HEK293 (cell line): Measurements from ENCODE around the gene TMTC1.

Source experiments
- CTCF ChIA-PET: fragments of 350-600 bp; formaldehyde crosslinking; extraction: SDS; loops from one replicate; lab custom pipeline; 2021; ENCODE audit warnings: antibody characterized with exemption; lab: Yijun Ruan, JAX
- POLR2A ChIA-PET: fragments of 300-600 bp; formaldehyde crosslinking; extraction: SDS; loops from one replicate; lab custom pipeline; 2020; ENCODE audit warnings: antibody characterized with exemption, inconsistent platforms; lab: Yijun Ruan, JAX
- H3K27ac ChIP-seq: fragments of 200-500 bp; sonication (Bioruptor generic); 2 replicates; pipeline ENCODE4 v1.5.1; 2014; ENCODE audit warnings: low read depth, low read length, control low read depth, inconsistent platforms; ENCODE audit errors: extremely low read depth
- H3K36me3 ChIP-seq, 2 experiments: fragments of 200-500 bp in 1 of 2; sonication (Bioruptor generic) in 1 of 2; 1 replicate in 1 of 2; 2 replicates in 1 of 2; pipeline ENCODE4 v1.5.1; 2014 to 2017; ENCODE audit warnings: inconsistent platforms in 2 of 2, low read length in 2 of 2; ENCODE audit not compliant: control insufficient read depth in 2 of 2, insufficient read depth in 1 of 2
- H3K4me1 ChIP-seq: fragments of 200-500 bp; sonication (Bioruptor generic); 2 replicates; pipeline ENCODE4 v1.5.1; 2014; ENCODE audit warnings: mild to moderate bottlenecking, low read length, inconsistent platforms; ENCODE audit not compliant: control insufficient read depth, insufficient read depth
- H3K4me3 ChIP-seq: 2 replicates; pipeline ENCODE4 v1.5.1; 2011; ENCODE audit warnings: low read depth, mild to moderate bottlenecking, control low read depth, low read length, moderate library complexity
- H3K9me3 ChIP-seq: fragments of 200-500 bp; sonication (Bioruptor generic); 2 replicates; pipeline ENCODE4 v1.5.1; 2014; ENCODE audit warnings: low read depth, low read length, inconsistent platforms; ENCODE audit not compliant: control insufficient read depth, insufficient read depth
- GLIS2 ChIP-seq: fragments of 450-650 bp; formaldehyde crosslinking; IDR thresholded peaks from 2 replicates; pipeline ENCODE4 v1.5.1; 2016; ENCODE audit warnings: missing biosample characterization, missing genetic modification characterization
- MZF1 ChIP-seq: fragments of 450-650 bp; formaldehyde crosslinking; IDR thresholded peaks from 2 replicates; pipeline ENCODE4 v1.5.1; 2017; ENCODE audit warnings: missing biosample characterization, missing genetic modification characterization, borderline replicate concordance
- PRDM1 ChIP-seq: fragments of 450-650 bp; formaldehyde crosslinking; IDR thresholded peaks from 2 replicates; pipeline ENCODE4; 2016; ENCODE audit warnings: missing biosample characterization, missing genetic modification characterization
- SP3 ChIP-seq: fragments of 450-650 bp; formaldehyde crosslinking; IDR thresholded peaks from 2 replicates; pipeline ENCODE4 v1.5.1; 2016; ENCODE audit warnings: missing biosample characterization, missing genetic modification characterization
- ZBTB17 ChIP-seq: fragments of 450-650 bp; formaldehyde crosslinking; IDR thresholded peaks from 2 replicates; pipeline ENCODE4 v1.5.1; 2016; ENCODE audit warnings: missing biosample characterization, missing genetic modification characterization
- ZNF121 ChIP-seq: fragments of 450-650 bp; formaldehyde crosslinking; IDR thresholded peaks from 2 replicates; pipeline ENCODE4 v1.5.1; 2016; ENCODE audit warnings: missing biosample characterization, missing genetic modification characterization
- ZNF16 ChIP-seq: fragments of 450-650 bp; formaldehyde crosslinking; IDR thresholded peaks from 2 replicates; pipeline ENCODE4 v1.5.1; 2016; ENCODE audit warnings: low read depth, missing biosample characterization, missing genetic modification characterization
- ZNF2 ChIP-seq: fragments of 450-650 bp; formaldehyde crosslinking; IDR thresholded peaks from 2 replicates; pipeline ENCODE4 v1.5.1; 2016; ENCODE audit warnings: missing biosample characterization, missing genetic modification characterization
- ZNF292 ChIP-seq: fragments of 450-650 bp; formaldehyde crosslinking; IDR thresholded peaks from 2 replicates; pipeline ENCODE4 v1.5.1; 2016; ENCODE audit warnings: low read depth, missing biosample characterization, missing genetic modification characterization, borderline replicate concordance
- ZNF37A ChIP-seq: fragments of 450-650 bp; IDR thresholded peaks from 2 replicates; pipeline ENCODE4 v1.5.1; 2018; ENCODE audit warnings: missing biosample characterization, missing genetic modification characterization
- ZNF391 ChIP-seq: fragments of 450-650 bp; formaldehyde crosslinking; IDR thresholded peaks from 2 replicates; pipeline ENCODE4 v1.5.1; 2016; ENCODE audit warnings: low read depth, missing biosample characterization, missing genetic modification characterization, borderline replicate concordance
- ZNF423 ChIP-seq: fragments of 450-650 bp; formaldehyde crosslinking; IDR thresholded peaks from 2 replicates; pipeline ENCODE4 v1.5.1; 2016; ENCODE audit warnings: missing biosample characterization, missing genetic modification characterization
- ZNF501 ChIP-seq: fragments of 450-650 bp; formaldehyde crosslinking; IDR thresholded peaks from 2 replicates; pipeline ENCODE4 v1.5.1; 2016; ENCODE audit warnings: missing biosample characterization, missing genetic modification characterization
- ZNF561 ChIP-seq: fragments of 450-650 bp; IDR thresholded peaks from 2 replicates; pipeline ENCODE4 v1.5.1; 2018; ENCODE audit warnings: missing biosample characterization, missing genetic modification characterization, borderline replicate concordance
- ZNF626 ChIP-seq: fragments of 450-650 bp; sonication (Bioruptor Pico); formaldehyde crosslinking; IDR thresholded peaks from 2 replicates; pipeline ENCODE4 v1.5.1; 2018; ENCODE audit warnings: missing biosample characterization, missing genetic modification characterization, inconsistent platforms
- ZNF639 ChIP-seq: fragments of 450-650 bp; formaldehyde crosslinking; IDR thresholded peaks from 2 replicates; pipeline ENCODE4 v1.5.1; 2016; ENCODE audit warnings: missing biosample characterization, missing genetic modification characterization
- ZNF747 ChIP-seq: fragments of 450-650 bp; formaldehyde crosslinking; IDR thresholded peaks from 2 replicates; pipeline ENCODE4 v1.5.1; 2016; ENCODE audit warnings: missing biosample characterization, missing genetic modification characterization
- ZNF837 ChIP-seq: fragments of 450-650 bp; formaldehyde crosslinking; IDR thresholded peaks from 2 replicates; pipeline ENCODE4 v1.5.1; 2016; ENCODE audit warnings: missing biosample characterization, missing genetic modification characterization
- ZSCAN23 ChIP-seq: fragments of 450-650 bp; formaldehyde crosslinking; IDR thresholded peaks from 2 replicates; pipeline ENCODE4 v1.5.1; 2016; ENCODE audit warnings: missing biosample characterization, missing genetic modification characterization
- TF ChIP-seq, protein P1 (sequence below): fragments of 450-650 bp; formaldehyde crosslinking; IDR thresholded peaks from 2 replicates; pipeline ENCODE4 v1.5.1; 2017; ENCODE audit warnings: missing biosample characterization, mild to moderate bottlenecking, missing genetic modification characterization, moderate library complexity
- TF ChIP-seq, protein P2 (sequence below): fragments of 450-650 bp; formaldehyde crosslinking; IDR thresholded peaks from 2 replicates; pipeline ENCODE4; 2016; ENCODE audit warnings: missing biosample characterization, missing genetic modification characterization
- TF ChIP-seq, protein P3 (sequence below): fragments of 450-650 bp; formaldehyde crosslinking; IDR thresholded peaks from 2 replicates; pipeline ENCODE4 v1.5.1; 2017; ENCODE audit warnings: missing biosample characterization, missing genetic modification characterization

Gene TMTC1

DNA sequence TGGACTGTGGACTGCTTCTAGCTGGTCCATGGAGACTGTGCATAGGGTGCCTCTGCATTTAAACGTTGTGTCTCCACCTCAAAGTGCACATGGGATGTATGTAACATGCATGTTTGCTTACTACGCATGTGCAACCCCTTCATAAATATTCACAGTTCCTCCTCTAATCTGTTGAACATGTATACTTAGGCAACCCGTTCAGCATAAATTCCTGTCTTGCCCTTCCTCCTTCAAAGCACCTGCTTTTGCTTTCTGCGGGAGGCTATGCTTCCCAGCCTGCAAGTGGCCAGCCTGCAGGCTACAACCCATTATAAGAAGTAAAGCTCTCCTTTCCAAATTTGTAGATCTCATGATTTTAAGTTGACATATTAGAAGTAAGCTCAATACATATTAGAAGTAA lies 253.3 kb downstream of the TMTC1 start:
- no peak overlapping the region for H3K4me3 ChIP-seq
- H3K36me3 ChIP-seq = no peaks in the 10 kb centered on the region
- no peaks in the 10 kb centered on the region for H3K9me3 ChIP-seq
- no peak overlapping the region for H3K27ac ChIP-seq
- TF ChIP-seq SP3 (tag by site-specific recombination) = no peak
- no peak for TF ChIP-seq ZBTB17
- no peak for TF ChIP-seq ZNF121
- TF ChIP-seq ZNF2 (tag by site-specific recombination) = no peak
- TF ChIP-seq, protein P1, sequence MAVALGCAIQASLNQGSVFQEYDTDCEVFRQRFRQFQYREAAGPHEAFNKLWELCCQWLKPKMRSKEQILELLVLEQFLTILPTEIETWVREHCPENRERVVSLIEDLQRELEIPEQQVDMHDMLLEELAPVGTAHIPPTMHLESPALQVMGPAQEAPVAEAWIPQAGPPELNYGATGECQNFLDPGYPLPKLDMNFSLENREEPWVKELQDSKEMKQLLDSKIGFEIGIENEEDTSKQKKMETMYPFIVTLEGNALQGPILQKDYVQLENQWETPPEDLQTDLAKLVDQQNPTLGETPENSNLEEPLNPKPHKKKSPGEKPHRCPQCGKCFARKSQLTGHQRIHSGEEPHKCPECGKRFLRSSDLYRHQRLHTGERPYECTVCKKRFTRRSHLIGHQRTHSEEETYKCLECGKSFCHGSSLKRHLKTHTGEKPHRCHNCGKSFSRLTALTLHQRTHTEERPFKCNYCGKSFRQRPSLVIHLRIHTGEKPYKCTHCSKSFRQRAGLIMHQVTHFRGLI = no peak
- TF ChIP-seq ZNF391 (tag by site-specific recombination) = no peak
- TF ChIP-seq PRDM1 (tag by site-specific recombination) = no peak
- no peak for TF ChIP-seq ZNF837 (tag by site-specific recombination)
- no peak for TF ChIP-seq ZNF501 (tag by site-specific recombination)
- TF ChIP-seq, protein P2, sequence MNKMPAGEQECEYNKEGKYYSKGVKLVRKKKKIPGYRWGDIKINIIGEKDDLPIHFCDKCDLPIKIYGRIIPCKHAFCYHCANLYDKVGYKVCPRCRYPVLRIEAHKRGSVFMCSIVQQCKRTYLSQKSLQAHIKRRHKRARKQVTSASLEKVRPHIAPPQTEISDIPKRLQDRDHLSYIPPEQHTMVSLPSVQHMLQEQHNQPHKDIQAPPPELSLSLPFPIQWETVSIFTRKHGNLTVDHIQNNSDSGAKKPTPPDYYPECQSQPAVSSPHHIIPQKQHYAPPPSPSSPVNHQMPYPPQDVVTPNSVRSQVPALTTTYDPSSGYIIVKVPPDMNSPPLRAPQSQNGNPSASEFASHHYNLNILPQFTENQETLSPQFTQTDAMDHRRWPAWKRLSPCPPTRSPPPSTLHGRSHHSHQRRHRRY (tag by site-specific recombination) = no peak
- TF ChIP-seq ZNF626 (tag by site-specific recombination) = no peak
- no peak for TF ChIP-seq ZNF747 (tag by site-specific recombination)
- no peak for TF ChIP-seq ZNF423 (tag by site-specific recombination)
- TF ChIP-seq ZNF16 (tag by site-specific recombination) = no peak
- TF ChIP-seq, all 188 proteins: peak for 0
- no peaks in the 10 kb centered on the region for H3K4me1 ChIP-seq
- CTCF ChIA-PET = interaction anchor here (0.6 to 0.8 kb wide), 4 partner anchors 10 to 1278 kb away, joined by 3 to 6 read pairs (median 3); no protein-coding TSS in a partner anchor
- POLR2A ChIA-PET = interaction anchor here (0.5 kb wide), 1 partner anchor 15 kb away, joined by 3 read pairs; no protein-coding TSS in a partner anchor

DNA sequence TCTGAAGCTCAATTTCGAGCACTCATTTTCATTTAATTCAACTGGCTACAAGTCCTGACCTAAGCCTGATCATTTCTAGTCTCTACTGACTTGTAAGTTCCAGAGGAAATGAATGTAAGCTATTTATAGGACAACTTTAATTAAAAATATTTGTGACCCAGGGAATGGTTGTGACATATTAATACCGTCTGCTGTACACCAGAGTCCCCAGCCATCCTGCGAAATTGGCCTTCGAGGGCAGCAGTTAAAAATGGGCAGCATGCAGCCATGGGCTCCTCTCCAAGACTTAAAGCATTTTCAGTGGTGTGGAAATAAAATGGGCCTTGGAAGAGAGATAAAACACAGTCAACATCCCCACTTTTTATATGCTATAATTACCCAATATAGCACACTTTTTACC lies 255.6 kb downstream of the TMTC1 start:
- ChIA-PET CTCF (interaction anchor here (2.8 kb wide), 1 partner anchor 9 kb away, joined by 13 read pairs; no protein-coding TSS in a partner anchor), POLR2A (no interaction called here)
- Histone ChIP-seq H3K27ac (no peak overlapping the region), H3K9me3 (no peaks in the 10 kb centered on the region), H3K36me3 (no peaks in the 10 kb centered on the region), H3K4me1 (no peaks in the 10 kb centered on the region), H3K4me3 (no peak overlapping the region)
- no peak for TF ChIP-seq ZNF639 (tag by site-specific recombination)
- no peak for TF ChIP-seq GLIS2 (tag by site-specific recombination)
- no peak for TF ChIP-seq ZNF37A (tag by site-specific recombination)
- TF ChIP-seq ZNF561 (tag by site-specific recombination) = no peak
- no peak for TF ChIP-seq ZSCAN23 (tag by site-specific recombination)
- TF ChIP-seq, protein P3, sequence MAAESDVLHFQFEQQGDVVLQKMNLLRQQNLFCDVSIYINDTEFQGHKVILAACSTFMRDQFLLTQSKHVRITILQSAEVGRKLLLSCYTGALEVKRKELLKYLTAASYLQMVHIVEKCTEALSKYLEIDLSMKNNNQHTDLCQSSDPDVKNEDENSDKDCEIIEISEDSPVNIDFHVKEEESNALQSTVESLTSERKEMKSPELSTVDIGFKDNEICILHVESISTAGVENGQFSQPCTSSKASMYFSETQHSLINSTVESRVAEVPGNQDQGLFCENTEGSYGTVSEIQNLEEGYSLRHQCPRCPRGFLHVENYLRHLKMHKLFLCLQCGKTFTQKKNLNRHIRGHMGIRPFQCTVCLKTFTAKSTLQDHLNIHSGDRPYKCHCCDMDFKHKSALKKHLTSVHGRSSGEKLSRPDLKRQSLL (tag by site-specific recombination) = no peak
- TF ChIP-seq ZNF292 (tag by site-specific recombination) = no peak
- no peak for TF ChIP-seq MZF1 (tag by site-specific recombination)
